Fibroblast of mammary gland (primary cell): Measurements from ENCODE around the gene BOLA1.
A peak's percentile ranks its signal among the peaks of the same experiment; 100 is the strongest.
"Not testable (repeated sequence)": the region's sequence is repeated elsewhere in the genome, so short reads cannot be mapped to it uniquely, and the experiment has no call there.

Experiments used
- DNase-seq: peaks from one replicate; pipeline ENCODE4 v3.0.0-alpha.2; 2010; ENCODE audit warnings: low read depth
- H3K4me3 ChIP-seq: 2 replicates; pipeline ENCODE4 v1.5.1; 2011; ENCODE audit warnings: low read depth, mild to moderate bottlenecking, low read length, moderate library complexity; ENCODE audit not compliant: control insufficient read depth
- CTCF ChIP-seq: conservative IDR thresholded peaks from 2 replicates; pipeline ENCODE4 v1.5.1; 2011; ENCODE audit warnings: low read depth, low read length, inconsistent platforms; ENCODE audit not compliant: control insufficient read depth, insufficient read depth

BOLA1 gene

GRCh38 chr1:149877211-149877946 lies 22.0 kb upstream of the BOLA1 start:
- H3K4me3 ChIP-seq, result no peak overlapping the region
- DNase-seq, result no peak
- no peak for TF ChIP-seq CTCF

GRCh38 chr1:149879556-149879955 lies 19.8 kb upstream of the BOLA1 start:
- TF ChIP-seq CTCF, result no peak
- no peak for DNase-seq
- no peak overlapping the region for H3K4me3 ChIP-seq

DNA sequence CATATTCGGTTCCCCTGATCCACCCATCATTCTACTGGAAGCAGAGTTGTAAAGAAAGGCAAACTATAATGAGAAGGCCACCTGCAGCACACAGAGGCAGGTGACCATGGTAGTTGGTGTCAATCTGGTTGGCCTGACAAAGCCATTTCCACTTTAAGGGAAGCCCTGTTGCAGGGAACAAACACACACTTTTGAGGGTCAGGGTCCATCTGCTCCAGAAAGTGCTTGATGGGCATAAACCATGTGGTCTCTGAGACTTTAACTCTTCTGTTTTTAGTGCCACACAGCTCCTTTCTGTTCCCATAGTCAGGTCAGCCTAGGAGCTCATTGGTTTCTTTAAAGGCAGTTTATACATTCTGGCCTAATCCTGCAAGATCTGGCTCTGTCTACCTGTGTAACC lies 17.5 kb upstream of the BOLA1 start:
- DNase-seq, result no peak
- no peak for TF ChIP-seq CTCF

GRCh38 chr1:149883598-149884247 lies 15.6 kb upstream of the BOLA1 start:
- no peak for DNase-seq
- no peak for TF ChIP-seq CTCF

More for the DNA sequence above, 17.5 kb upstream of the BOLA1 start:
- H3K4me3 ChIP-seq, result no peak overlapping the region

GRCh38 chr1:149884433-149885338 lies 14.7 kb upstream of the BOLA1 start:
- DNase-seq, result peak; percentile 45
- no peak for TF ChIP-seq CTCF
- H3K4me3 ChIP-seq, result peak overlapping the region; percentile 82

More at GRCh38 chr1:149883598-149884247, 15.6 kb upstream of the BOLA1 start:
- no peak overlapping the region for H3K4me3 ChIP-seq

DNA sequence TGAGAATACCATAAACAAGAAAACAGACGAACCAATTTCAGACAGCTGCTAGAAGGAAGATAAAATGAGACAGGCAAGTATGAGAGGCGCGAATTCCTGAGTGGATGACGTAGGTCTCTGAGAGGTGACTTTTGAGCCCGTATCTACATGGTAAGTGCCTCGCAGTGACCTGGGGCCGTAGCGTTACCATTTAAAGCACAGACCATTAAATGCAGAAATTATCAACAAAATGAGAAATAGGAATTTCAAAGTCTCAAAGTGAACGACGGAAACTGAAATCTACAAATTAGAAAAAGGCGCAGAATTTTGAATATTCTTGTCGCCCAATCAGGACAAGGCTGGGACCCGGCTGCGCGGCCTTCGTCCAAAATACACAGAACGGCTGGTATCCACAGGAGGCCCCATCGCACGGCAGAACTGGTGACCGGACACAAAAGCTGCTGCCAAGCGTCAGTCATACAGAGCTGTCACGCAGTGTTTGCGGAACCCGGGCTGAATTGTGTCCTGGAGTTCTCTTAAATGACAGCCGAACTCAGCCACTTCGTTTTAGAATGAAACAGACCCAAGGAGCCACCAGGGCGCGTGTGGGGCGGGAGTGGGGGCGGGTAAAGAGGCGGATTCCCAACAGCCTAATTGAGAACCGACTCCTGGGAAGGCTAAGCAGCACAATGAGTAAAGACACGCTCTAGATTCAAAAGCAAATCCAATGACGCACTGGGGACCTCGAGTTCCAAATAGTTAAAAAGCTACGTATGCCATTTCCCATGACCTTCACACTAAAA lies 13.8 kb upstream of the BOLA1 start:
- DNase-seq, result peak; percentile 82
- TF ChIP-seq CTCF, result no peak
- H3K4me3 ChIP-seq, result peak overlapping the region; percentile 82

DNA sequence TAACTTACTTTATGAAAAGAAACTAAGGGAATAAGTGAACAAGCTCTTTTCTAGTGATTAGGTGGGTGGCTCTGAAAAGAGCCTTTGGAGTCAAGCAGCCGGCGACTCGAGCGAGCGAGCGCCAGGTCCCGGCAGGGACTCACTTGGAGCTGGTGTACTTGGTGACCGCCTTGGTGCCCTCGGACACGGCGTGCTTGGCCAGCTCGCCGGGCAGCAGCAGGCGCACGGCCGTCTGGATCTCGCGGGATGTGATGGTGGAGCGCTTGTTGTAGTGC lies 13.3 kb upstream of the BOLA1 start:
- H3K4me3 ChIP-seq, result peak overlapping the region; percentile 82
- not testable (repeated sequence) for DNase-seq
